C4-2B (cell line): ENCODE results near the gene ZFC3H1.

Source experiments
- CTCF ChIP-seq: fragments of 450-650 bp; conservative IDR thresholded peaks from 2 replicates; pipeline ENCODE4 v1.5.1; 2017; ENCODE audit warnings: mild to moderate bottlenecking
- ZFX ChIP-seq: fragments of 450-650 bp; IDR thresholded peaks from 2 replicates; pipeline ENCODE4 v1.6.1; 2017

DNA sequence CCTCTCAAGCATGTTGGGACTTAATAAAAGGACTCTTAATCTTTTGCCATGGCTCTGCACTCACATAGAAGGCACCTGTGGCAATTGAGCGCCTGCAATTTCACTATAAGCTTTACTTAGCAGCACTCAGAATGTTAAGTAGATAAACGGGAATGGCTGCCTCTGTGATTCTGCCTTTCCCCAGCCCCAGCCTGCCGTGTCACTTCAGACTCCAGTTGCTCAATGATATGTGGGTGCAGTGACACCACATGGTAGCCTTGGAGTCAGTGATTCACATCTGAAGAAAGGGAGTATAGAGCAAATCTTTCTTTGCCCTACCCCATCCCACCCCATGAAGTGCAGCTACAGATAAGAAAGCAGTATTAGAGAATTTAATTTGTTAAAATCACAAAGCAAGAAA, 96.1 kb downstream of the ZFC3H1 start:
- TF ChIP-seq CTCF (no peak), ZFX (no peak)
